Measurements from ENCODE around the gene PARPBP. TPM values are rescaled to one million over a fixed set of nuclear protein-coding genes. Genes with fewer than 3 reads are reported as not detected.

Gene PARPBP
- polyA plus RNA-seq, 1 of the 3 experiments (the other 2 are of a cell fraction), result 3.1 TPM

GRCh38 chr12:102107970-102108369 lies 12.0 kb upstream of the PARPBP start:
- POLR2A ChIA-PET, result no interaction called here
- Histone ChIP-seq H3K36me3 (replicated peaks in 1 of 2; ENCODE audit: control insufficient read depth in 1 of 2, insufficient read depth in 2 of 2, low read length in 1 of 2) (peaks cover 69 to 73% of the 10 kb centered on the region in 2 experiments), H3K4me1 (ENCODE audit: control insufficient read depth in 1 of 2, insufficient read depth in 2 of 2, low read depth in 1 of 2, low read length in 1 of 2) (no peaks in the 10 kb centered on the region), H3F3A (replicated peaks; ENCODE audit: insufficient read depth) (peaks cover 3% of the 10 kb centered on the region), H3K79me2 (ENCODE audit: insufficient read depth) (peaks cover 13% of the 10 kb centered on the region; the same call in 1 of the 2 replicates), H2AFZ (ENCODE audit: low read depth) (no peak overlapping the region), H3K9me2 (0 out of 2 replicates have a peak, but pooled peaks cover 4% of the 10 kb centered on the region), H3K9ac (no peak overlapping the region), H3K27ac (ENCODE audit: low read depth in 2 of 2, low read length in 1 of 2) (no peak overlapping the region), H4K20me1 (ENCODE audit: insufficient read depth) (no peaks in the 10 kb centered on the region), H3K4me2 (no peak overlapping the region), H3K27me3 (ENCODE audit: insufficient read depth) (no peaks in the 10 kb centered on the region), H3K4me3 (ENCODE audit: low read depth in 2 of 2, low read length in 1 of 2) (no peak overlapping the region), H3K9me3 (peaks cover 11% of the 10 kb centered on the region; the same call in 1 of the 2 replicates)
- CTCF ChIA-PET, result no interaction called here
- no peak for TF ChIP-seq REST (IDR thresholded peaks at IDR 0.05; ENCODE audit: low read depth, low read length)
- no peak for TF ChIP-seq CTCF (IDR thresholded peaks at IDR 0.05)
- TF ChIP-seq EZH2phosphoT487 (IDR thresholded peaks at IDR 0.05; ENCODE audit: borderline replicate concordance, low read depth), result no peak
- no peak for TF ChIP-seq YY1 (IDR thresholded peaks at IDR 0.05; ENCODE audit: low read depth)
- no peak for TF ChIP-seq FOSL2 (IDR thresholded peaks at IDR 0.05; ENCODE audit: borderline replicate concordance, low read depth)
- TF ChIP-seq CHD2 (IDR thresholded peaks at IDR 0.05; ENCODE audit: low read length, partially characterized antibody), result no peak
- no peak for TF ChIP-seq GATA2 (CRISPR knock-in tag; IDR thresholded peaks at IDR 0.05)
- no peak for TF ChIP-seq USF2 (IDR thresholded peaks at IDR 0.05; ENCODE audit: borderline replicate concordance, low read depth, low read length)
- TF ChIP-seq ZBTB33 (IDR thresholded peaks at IDR 0.05; ENCODE audit: borderline replicate concordance, low read depth), result no peak
- no peak for TF ChIP-seq FOXJ3 (CRISPR knock-in tag; IDR thresholded peaks at IDR 0.05)
- TF ChIP-seq NFIC (IDR thresholded peaks at IDR 0.05; ENCODE audit: borderline replicate concordance), result no peak
- no peak for TF ChIP-seq ELF1 (IDR thresholded peaks at IDR 0.05)
- no peak for TF ChIP-seq SIN3A (IDR thresholded peaks at IDR 0.05; ENCODE audit: borderline replicate concordance, low read depth, low read length)
- no peak for TF ChIP-seq SMC3 (IDR thresholded peaks at IDR 0.05; ENCODE audit: low read depth, low read length)
- no peak for TF ChIP-seq RFX5 (IDR thresholded peaks at IDR 0.05; ENCODE audit: low read length)
- TF ChIP-seq EP300 (IDR thresholded peaks at IDR 0.05; ENCODE audit: borderline replicate concordance in 1 of 2, low read depth in 1 of 2, low read length in 1 of 2), result no peak
- no peak for TF ChIP-seq FOXM1 (IDR thresholded peaks at IDR 0.05; ENCODE audit: low read depth)
- 86% methylated on average over 1 of the region's 1 CpG for WGBS (ENCODE audit: low lambda C conversion rate)
- DNase-seq, result no peak

All from SK-N-SH (cell line).